Calu3 (cell line): ENCODE data around the gene WTAP. TPM values are rescaled to one million over a fixed set of nuclear protein-coding genes. Genes with fewer than 3 reads are reported as not detected.

Experiments
- BruUV-seq: library from RNA; stranded (reverse); fragments of 400-500 nt; replicated peaks from 2 replicates; lab custom pipeline; 2021; lab: Mats Ljungman, UMichigan
- CTCF ChIA-PET: fragments of 300-600 bp; sonication (Branson Sonifier 250); formaldehyde crosslinking; loops from one replicate; lab custom pipeline; 2022; ENCODE audit warnings: antibody characterized with exemption; lab: Charles Lee
- DNase-seq: peaks from one replicate; pipeline ENCODE4 v3.0.0; 2022
- H3K27ac Mint-ChIP-seq: one replicate; pipeline ENCODE4 v1.8.0; 2022; ENCODE audit warnings: mixed read lengths; ENCODE audit not compliant: unreplicated experiment
- H3K27me3 Mint-ChIP-seq: one replicate; pipeline ENCODE4 v1.8.0; 2022; ENCODE audit warnings: mixed read lengths; ENCODE audit not compliant: unreplicated experiment
- H3K36me3 Mint-ChIP-seq: one replicate; pipeline ENCODE4 v1.8.0; 2022; ENCODE audit warnings: mild to moderate bottlenecking, moderate library complexity, mixed read lengths; ENCODE audit not compliant: insufficient read depth, unreplicated experiment
- H3K4me1 Mint-ChIP-seq: one replicate; pipeline ENCODE4 v1.8.0; 2022; ENCODE audit warnings: mild to moderate bottlenecking, low read depth, mixed read lengths; ENCODE audit not compliant: unreplicated experiment
- H3K4me3 Mint-ChIP-seq: one replicate; pipeline ENCODE4 v1.8.0; 2022; ENCODE audit warnings: mild to moderate bottlenecking, low read depth, moderate library complexity, mixed read lengths; ENCODE audit not compliant: unreplicated experiment
- H3K9me3 Mint-ChIP-seq: one replicate; pipeline ENCODE4 v1.8.0; 2022; ENCODE audit warnings: low read depth, mixed read lengths; ENCODE audit not compliant: unreplicated experiment
- CTCF ChIP-seq: fragments of 200-600 bp; IDR thresholded peaks from one replicate; pipeline ENCODE4 v1.8.0; 2022; ENCODE audit warnings: antibody characterized with exemption; ENCODE audit not compliant: unreplicated experiment
- intact Hi-C: fragments of 100-400 bp; cut with micrococcal nuclease; formaldehyde crosslinking; loops from one replicate; pipeline ENCODE4 v1.10.0; 2022; ENCODE audit not compliant: unreplicated experiment
- total RNA-seq: library from RNA; stranded (reverse); gene quantifications from 2 replicates; pipeline ENCODE4 v1.2.3, GENCODE V29; 2022

The WTAP gene
- total RNA-seq, 1 experiment from 2014 or later, result 103 TPM

GRCh38 chr6:159797554-159797953 is 70.2 kb downstream of the WTAP start:
- BruUV-seq, result no TSS peak
- Mint-ChIP-seq H3K36me3 (peaks cover 51% of the 10 kb centered on the region), H3K4me3 (no peak overlapping the region), H3K9me3 (no peaks in the 10 kb centered on the region), H3K27me3 (no peaks in the 10 kb centered on the region), H3K27ac (no peak overlapping the region), H3K4me1 (peaks cover 11% of the 10 kb centered on the region)
- no peak for DNase-seq
- no peak for TF ChIP-seq CTCF
- intact Hi-C loops, result no loop called here
- CTCF ChIA-PET, result no interaction called here

GRCh38 chr6:159800141-159800865 is 73.0 kb downstream of the WTAP start, which contains the start of gene PNLDC1:
Gene PNLDC1, plus strand, starts transcription at chr6:159800276. Its CDS starts 32 bp downstream, at chr6:159800308.
- intact Hi-C loops, result no loop called here
- TF ChIP-seq CTCF, result no peak
- no peaks in the 10 kb centered on the region for H3K9me3 Mint-ChIP-seq
- no TSS peak for BruUV-seq
- H3K27me3 Mint-ChIP-seq, result no peaks in the 10 kb centered on the region
- no peak for DNase-seq
- H3K4me1 Mint-ChIP-seq, result peaks cover 10% of the 10 kb centered on the region
- H3K4me3 Mint-ChIP-seq, result no peak within 1 kb of the TSS
- peaks cover 31% of the 10 kb centered on the region for H3K36me3 Mint-ChIP-seq
- H3K27ac Mint-ChIP-seq, result no peak within 1 kb of the TSS
- CTCF ChIA-PET, result no interaction called here

GRCh38 chr6:159801935-159802334 is 74.6 kb downstream of the WTAP start:
- H3K4me3 Mint-ChIP-seq, result no peak overlapping the region
- no peak for TF ChIP-seq CTCF
- no peaks in the 10 kb centered on the region for H3K9me3 Mint-ChIP-seq
- intact Hi-C loops, result no loop called here
- H3K4me1 Mint-ChIP-seq, result peaks cover 22% of the 10 kb centered on the region
- H3K27ac Mint-ChIP-seq, result no peak overlapping the region
- H3K36me3 Mint-ChIP-seq, result peaks cover 33% of the 10 kb centered on the region
- no peak for DNase-seq
- BruUV-seq, result no TSS peak
- CTCF ChIA-PET, result no interaction called here
- no peaks in the 10 kb centered on the region for H3K27me3 Mint-ChIP-seq

GRCh38 chr6:159804504-159804903 is 77.2 kb downstream of the WTAP start:
- Mint-ChIP-seq H3K4me3 (no peak overlapping the region), H3K4me1 (peaks cover 24% of the 10 kb centered on the region), H3K9me3 (no peaks in the 10 kb centered on the region), H3K27ac (no peak overlapping the region), H3K27me3 (no peaks in the 10 kb centered on the region), H3K36me3 (peaks cover 23% of the 10 kb centered on the region)
- TF ChIP-seq CTCF, result no peak
- BruUV-seq, result no TSS peak
- intact Hi-C loops, result no loop called here
- no peak for DNase-seq
- CTCF ChIA-PET, result no interaction called here
